ENCODE measurements around the gene KCNQ1. TPM values are rescaled to one million over a fixed set of nuclear protein-coding genes. Genes with fewer than 3 reads are reported as not detected.

The KCNQ1 gene
- total and polyA plus RNA-seq, 9 of the 15 experiments (the other 6 are each of a cell fraction or from before 2014, with no cell fraction given), result 0.44 TPM; not detected in 8

DNA sequence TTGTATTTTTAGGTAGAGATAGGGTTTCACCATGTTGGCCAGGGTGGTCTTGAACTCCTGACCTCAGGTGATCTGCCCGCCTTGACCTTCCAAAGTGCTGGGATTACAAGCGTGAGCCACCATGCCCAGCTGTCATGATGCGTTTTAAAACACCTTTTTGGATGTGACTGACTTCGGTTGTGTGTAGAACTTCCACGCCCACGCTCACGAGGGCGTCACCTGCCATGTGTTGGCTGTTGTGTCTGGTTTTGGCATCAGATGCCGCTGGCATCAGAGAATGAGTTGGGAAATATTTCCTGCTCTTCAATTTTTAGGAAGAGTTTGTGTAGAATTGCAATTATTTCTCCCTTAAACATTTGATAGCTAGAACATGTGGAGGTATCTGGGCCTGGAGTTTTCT is 109.1 kb downstream of the KCNQ1 start:
- FAIRE-seq (no peak), DNase-seq (ENCODE audit: extremely low read depth in 1 of 4, low spot score in 3 of 4) (no peak), ATAC-seq (no peak)
- no peak overlapping the region for H3K4me2 ChIP-seq (ENCODE audit: insufficient read depth, low read length)
- H3K9me1 ChIP-seq (ENCODE audit: control insufficient read depth, insufficient read depth, low read length), result no peaks in the 10 kb centered on the region
- no peaks in the 10 kb centered on the region for H3K36me3 ChIP-seq (ENCODE audit: control insufficient read depth, insufficient read depth, low read length)
- TF ChIP-seq CHD1 (IDR thresholded peaks at IDR 0.05; ENCODE audit: low read length) (no peak), EGR1 (conservative IDR thresholded peaks at IDR 0.05) (0 out of 2 replicates have a peak, but pooled peaks have one; percentile 9)
- H3K27me3 ChIP-seq (ENCODE audit: control insufficient read depth in 2 of 2, insufficient read depth in 2 of 2, low read length in 2 of 2), result peaks cover 20 to 69% of the 10 kb centered on the region in 2 experiments
- ChIA-PET POLR2A (interaction anchor here (0.7 kb wide), 1 partner anchor 351 kb away, joined by 3 read pairs; no protein-coding TSS in a partner anchor), CTCF (ENCODE audit: low intra/inter-chr PET ratio) (no interaction called here)
- intact Hi-C loops (cut with micrococcal nuclease), result no loop called here
- no TSS peak for BruUV-seq (replicated peaks)
- H2AFZ ChIP-seq (ENCODE audit: low read depth, low read length), result no peak overlapping the region
- H3K9me3 ChIP-seq (replicated peaks; ENCODE audit: control insufficient read depth, insufficient read depth, low read depth, low read length), result no peaks in the 10 kb centered on the region
- in situ Hi-C loops (cut with MboI), result no loop called here
- H3K79me2 ChIP-seq (ENCODE audit: control insufficient read depth, insufficient read depth, low read length), result no peaks in the 10 kb centered on the region
- no peak overlapping the region for H3K4me3 ChIP-seq
- no peak overlapping the region for H3K27ac ChIP-seq (ENCODE audit: extremely low read depth, low read depth, low read length)
- 8% methylated on average over 9 of the region's 9 CpGs for WGBS (ENCODE audit: insufficient coverage, low coverage, missing lambda C conversion rate)
- no peaks in the 10 kb centered on the region; the same call in 1 of the 2 replicates for H4K20me1 ChIP-seq (replicated peaks; ENCODE audit: control insufficient read depth, insufficient read depth, low read length)
- H3K9ac ChIP-seq (ENCODE audit: insufficient read depth in 1 of 2, low read depth in 2 of 2, low read length in 2 of 2), result no peak overlapping the region
- H3K4me1 ChIP-seq (replicated peaks in 1 of 2; ENCODE audit: control insufficient read depth in 2 of 2, insufficient read depth in 2 of 2, low read length in 2 of 2), result peaks cover 0 to 19% of the 10 kb centered on the region in 2 experiments; a peak in 1 of 5 replicates

DNA sequence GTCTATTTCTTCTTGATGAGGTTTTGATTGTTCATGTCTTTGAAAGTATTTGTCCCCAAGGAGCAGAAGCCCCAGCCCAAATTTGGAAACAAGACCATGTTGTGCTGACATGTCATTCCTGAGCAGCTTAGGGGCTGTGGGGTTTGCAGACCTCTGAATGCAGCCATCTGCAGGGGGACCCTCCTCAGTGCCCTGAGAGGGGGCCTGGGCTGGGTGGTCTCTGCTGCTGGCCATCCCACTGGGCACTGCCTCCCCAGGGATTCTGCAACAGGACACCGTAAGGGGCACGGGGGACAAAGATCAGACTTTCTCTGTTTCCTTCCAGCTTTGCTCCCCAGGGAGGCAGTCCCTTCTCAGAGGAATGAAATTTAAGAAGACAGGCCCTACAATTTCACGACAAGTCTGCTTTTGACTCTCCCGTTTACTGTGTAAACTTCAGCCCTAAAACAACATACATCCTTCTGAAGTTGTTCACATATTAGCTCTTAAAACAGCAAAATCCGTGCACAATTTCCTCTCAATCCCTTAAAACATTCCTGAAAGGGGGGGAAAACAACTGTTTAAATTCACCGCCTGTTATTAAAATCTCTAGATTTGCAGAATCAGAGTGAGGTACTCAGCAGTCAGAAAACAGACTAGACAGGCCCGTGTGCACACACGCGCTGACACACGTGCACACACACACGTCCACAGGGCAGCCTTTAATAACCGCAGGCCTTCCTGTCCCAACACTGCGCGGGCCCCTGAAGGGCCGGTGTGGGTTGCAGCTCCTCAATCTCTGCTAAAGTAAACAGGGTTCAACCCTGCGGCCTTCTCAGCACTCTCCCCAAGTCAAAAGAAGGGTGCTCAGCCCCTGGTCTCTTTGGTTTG is 109.8 kb downstream of the KCNQ1 start:
- Histone ChIP-seq H4K20me1 (replicated peaks; ENCODE audit: control insufficient read depth, insufficient read depth, low read length) (no peaks in the 10 kb centered on the region; the same call in 1 of the 2 replicates), H3K36me3 (ENCODE audit: control insufficient read depth, insufficient read depth, low read length) (no peaks in the 10 kb centered on the region), H3K4me3 (no peak overlapping the region), H2AFZ (ENCODE audit: low read depth, low read length) (no peak overlapping the region), H3K27me3 (ENCODE audit: control insufficient read depth in 2 of 2, insufficient read depth in 2 of 2, low read length in 2 of 2) (peaks cover 17 to 69% of the 10 kb centered on the region in 2 experiments), H3K27ac (ENCODE audit: extremely low read depth, low read depth, low read length) (no peak overlapping the region), H3K79me2 (ENCODE audit: control insufficient read depth, insufficient read depth, low read length) (no peaks in the 10 kb centered on the region), H3K9me3 (replicated peaks; ENCODE audit: control insufficient read depth, insufficient read depth, low read depth, low read length) (no peaks in the 10 kb centered on the region), H3K9ac (ENCODE audit: insufficient read depth in 1 of 2, low read depth in 2 of 2, low read length in 2 of 2) (no peak overlapping the region), H3K4me1 (replicated peaks in 1 of 2; ENCODE audit: control insufficient read depth in 2 of 2, insufficient read depth in 2 of 2, low read length in 2 of 2) (peaks cover 0 to 23% of the 10 kb centered on the region in 2 experiments; a peak in 1 of 5 replicates), H3K9me1 (ENCODE audit: control insufficient read depth, insufficient read depth, low read length) (no peaks in the 10 kb centered on the region), H3K4me2 (ENCODE audit: insufficient read depth, low read length) (no peak overlapping the region)
- no peak for DNase-seq (ENCODE audit: extremely low read depth in 1 of 4, low spot score in 3 of 4)
- CTCF ChIA-PET (ENCODE audit: low intra/inter-chr PET ratio), result no interaction called here
- no TSS peak for BruUV-seq (replicated peaks)
- intact Hi-C loops (cut with micrococcal nuclease) (no loop called here), in situ Hi-C loops (cut with MboI) (no loop called here)
- 27% methylated on average over 16 of the region's 16 CpGs for WGBS (ENCODE audit: insufficient coverage, low coverage, missing lambda C conversion rate)
- POLR2A ChIA-PET, result interaction anchor here (0.5 to 0.7 kb wide), 2 partner anchors 320 to 350 kb away, joined by 3 to 4 read pairs; no protein-coding TSS in a partner anchor
- FAIRE-seq, result no peak
- ATAC-seq, result no peak
- no peak for TF ChIP-seq NFYB (IDR thresholded peaks at IDR 0.05; ENCODE audit: extremely low read depth, insufficient read length)
- TF ChIP-seq BACH1 (tag; IDR thresholded peaks at IDR 0.05), result no peak
- TF ChIP-seq CBFA2T2 (conservative IDR thresholded peaks at IDR 0.05), result no peak
- TF ChIP-seq PHB (CRISPR knock-in tag; IDR thresholded peaks at IDR 0.05), result no peak
- TF ChIP-seq, protein P1, sequence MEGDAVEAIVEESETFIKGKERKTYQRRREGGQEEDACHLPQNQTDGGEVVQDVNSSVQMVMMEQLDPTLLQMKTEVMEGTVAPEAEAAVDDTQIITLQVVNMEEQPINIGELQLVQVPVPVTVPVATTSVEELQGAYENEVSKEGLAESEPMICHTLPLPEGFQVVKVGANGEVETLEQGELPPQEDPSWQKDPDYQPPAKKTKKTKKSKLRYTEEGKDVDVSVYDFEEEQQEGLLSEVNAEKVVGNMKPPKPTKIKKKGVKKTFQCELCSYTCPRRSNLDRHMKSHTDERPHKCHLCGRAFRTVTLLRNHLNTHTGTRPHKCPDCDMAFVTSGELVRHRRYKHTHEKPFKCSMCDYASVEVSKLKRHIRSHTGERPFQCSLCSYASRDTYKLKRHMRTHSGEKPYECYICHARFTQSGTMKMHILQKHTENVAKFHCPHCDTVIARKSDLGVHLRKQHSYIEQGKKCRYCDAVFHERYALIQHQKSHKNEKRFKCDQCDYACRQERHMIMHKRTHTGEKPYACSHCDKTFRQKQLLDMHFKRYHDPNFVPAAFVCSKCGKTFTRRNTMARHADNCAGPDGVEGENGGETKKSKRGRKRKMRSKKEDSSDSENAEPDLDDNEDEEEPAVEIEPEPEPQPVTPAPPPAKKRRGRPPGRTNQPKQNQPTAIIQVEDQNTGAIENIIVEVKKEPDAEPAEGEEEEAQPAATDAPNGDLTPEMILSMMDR (IDR thresholded peaks at IDR 0.05 in 2 of 3, conservative IDR thresholded peaks at IDR 0.05 in 1 of 3; ENCODE audit: insufficient read depth in 2 of 3, low read depth in 1 of 3, low read length in 3 of 3), result no peak
- no peak for TF ChIP-seq ZNF174 (CRISPR knock-in tag; IDR thresholded peaks at IDR 0.05)
- no peak for TF ChIP-seq TCF3 (CRISPR knock-in tag; IDR thresholded peaks at IDR 0.05)
- TF ChIP-seq SNRNP70 (optimal IDR thresholded peaks at IDR 0.05; ENCODE audit: low read depth, low read length), result no peak
